ENCODE results near the gene TMEFF2.

TMEFF2 gene

GRCh38 chr2:191910518-191910917, 284.2 kb downstream of the TMEFF2 start:
- no peak overlapping the region for H2AFZ ChIP-seq (ENCODE audit: low read depth, low read length, severe bottlenecking)
- no peaks in the 10 kb centered on the region for H3F3A ChIP-seq (ENCODE audit: insufficient read depth)
- no peaks in the 10 kb centered on the region for H4K20me1 ChIP-seq (ENCODE audit: low read depth, low read length)
- TF ChIP-seq CTCF (IDR thresholded peaks at IDR 0.05; ENCODE audit: insufficient read depth, low read length, poor library complexity, severe bottlenecking) = no peak
- no peak for TF ChIP-seq EZH2phosphoT487 (conservative IDR thresholded peaks at IDR 0.05; ENCODE audit: low read length)
- no peaks in the 10 kb centered on the region for H3K79me2 ChIP-seq (ENCODE audit: insufficient read depth, low read length)
- H3K27ac ChIP-seq (ENCODE audit: low read depth, low read length) = no peak overlapping the region
- H3K9me3 ChIP-seq (ENCODE audit: insufficient read depth, low read length) = no peaks in the 10 kb centered on the region
- H3K36me3 ChIP-seq (ENCODE audit: low read length) = no peaks in the 10 kb centered on the region
- H3K4me3 ChIP-seq (ENCODE audit: insufficient read depth, low read length, poor library complexity, severe bottlenecking) = no peak overlapping the region
- H3K27me3 ChIP-seq (ENCODE audit: low read length) = no peaks in the 10 kb centered on the region
- no peak overlapping the region for H3K4me2 ChIP-seq (ENCODE audit: low read depth, low read length, poor library complexity, severe bottlenecking)
- no peaks in the 10 kb centered on the region for H3K9me2 ChIP-seq (replicated peaks; ENCODE audit: insufficient read depth, low read length)
- H3K9ac ChIP-seq (ENCODE audit: low read length) = no peak overlapping the region

GRCh38 chr2:191908874-191909273, 285.9 kb downstream of the TMEFF2 start:
- Histone ChIP-seq H3K27me3 (ENCODE audit: low read length) (no peaks in the 10 kb centered on the region), H3K27ac (ENCODE audit: low read depth, low read length) (no peak overlapping the region), H3K9me3 (ENCODE audit: insufficient read depth, low read length) (no peaks in the 10 kb centered on the region), H3K4me2 (ENCODE audit: low read depth, low read length, poor library complexity, severe bottlenecking) (no peak overlapping the region), H3F3A (ENCODE audit: insufficient read depth) (no peaks in the 10 kb centered on the region), H3K79me2 (ENCODE audit: insufficient read depth, low read length) (no peaks in the 10 kb centered on the region), H3K9me2 (replicated peaks; ENCODE audit: insufficient read depth, low read length) (no peaks in the 10 kb centered on the region; the same call in 1 of the 2 replicates), H3K4me3 (ENCODE audit: insufficient read depth, low read length, poor library complexity, severe bottlenecking) (no peak overlapping the region), H2AFZ (ENCODE audit: low read depth, low read length, severe bottlenecking) (no peak overlapping the region), H3K9ac (ENCODE audit: low read length) (no peak overlapping the region), H3K36me3 (ENCODE audit: low read length) (no peaks in the 10 kb centered on the region), H4K20me1 (ENCODE audit: low read depth, low read length) (no peaks in the 10 kb centered on the region)
- TF ChIP-seq EZH2phosphoT487 (conservative IDR thresholded peaks at IDR 0.05; ENCODE audit: low read length) (no peak), CTCF (IDR thresholded peaks at IDR 0.05; ENCODE audit: insufficient read depth, low read length, poor library complexity, severe bottlenecking) (no peak)

- H3K27me3 ChIP-seq (ENCODE audit: low read length) = no peaks in the 10 kb centered on the region
- no peak overlapping the region for H2AFZ ChIP-seq (ENCODE audit: low read depth, low read length, severe bottlenecking)
- H4K20me1 ChIP-seq (ENCODE audit: low read depth, low read length) = no peaks in the 10 kb centered on the region
- no peaks in the 10 kb centered on the region for H3K36me3 ChIP-seq (ENCODE audit: low read length)
- H3K9me2 ChIP-seq (replicated peaks; ENCODE audit: insufficient read depth, low read length) = no peaks in the 10 kb centered on the region; the same call in 1 of the 2 replicates
- no peak for TF ChIP-seq EZH2phosphoT487 (conservative IDR thresholded peaks at IDR 0.05; ENCODE audit: low read length)
- TF ChIP-seq CTCF (IDR thresholded peaks at IDR 0.05; ENCODE audit: insufficient read depth, low read length, poor library complexity, severe bottlenecking) = no peak
- H3F3A ChIP-seq (ENCODE audit: insufficient read depth) = no peaks in the 10 kb centered on the region
- no peak overlapping the region for H3K4me3 ChIP-seq (ENCODE audit: insufficient read depth, low read length, poor library complexity, severe bottlenecking)
- H3K4me2 ChIP-seq (ENCODE audit: low read depth, low read length, poor library complexity, severe bottlenecking) = no peak overlapping the region
- H3K9me3 ChIP-seq (ENCODE audit: insufficient read depth, low read length) = no peaks in the 10 kb centered on the region
- H3K9ac ChIP-seq (ENCODE audit: low read length) = no peak overlapping the region
- no peaks in the 10 kb centered on the region for H3K79me2 ChIP-seq (ENCODE audit: insufficient read depth, low read length)
- H3K27ac ChIP-seq (ENCODE audit: low read depth, low read length) = no peak overlapping the region
Observed at GRCh38 chr2:191907545-191907944, 287.2 kb downstream of the TMEFF2 start.

Measured in SU-DHL-6 (cell line).